Neural crest cell (in vitro differentiated cells): ENCODE data around the gene RIMBP3B. TPM values are rescaled to one million over a fixed set of nuclear protein-coding genes. Genes with fewer than 3 reads are reported as not detected.
"Not testable (repeated sequence)": the region's sequence is repeated elsewhere in the genome, so short reads cannot be mapped to it uniquely, and the experiment has no call there.

Experiments used
- DNase-seq: peaks from one replicate; pipeline ENCODE4 v3.0.0; 2021; ENCODE audit warnings: low read depth, mixed read lengths, low spot score
- H3K27ac Mint-ChIP-seq: one replicate; pipeline ENCODE4 v1.8.0; 2021; ENCODE audit warnings: mild to moderate bottlenecking, mixed read lengths; ENCODE audit not compliant: unreplicated experiment
- H3K27me3 Mint-ChIP-seq: 2 replicates; pipeline ENCODE4 v1.8.0; 2021; ENCODE audit warnings: low read depth, mild to moderate bottlenecking, mixed read lengths
- H3K36me3 Mint-ChIP-seq: 2 replicates; pipeline ENCODE4 v1.8.0; 2021; ENCODE audit warnings: low read depth, mild to moderate bottlenecking, mixed read lengths
- H3K4me1 Mint-ChIP-seq: 2 replicates; pipeline ENCODE4 v1.8.0; 2021; ENCODE audit warnings: mixed read lengths
- H3K4me3 Mint-ChIP-seq: one replicate; pipeline ENCODE4 v1.8.0; 2021; ENCODE audit warnings: mild to moderate bottlenecking, mixed read lengths
- H3K9me3 Mint-ChIP-seq: 2 replicates; pipeline ENCODE4 v1.8.0; 2021; ENCODE audit warnings: mixed read lengths
- total RNA-seq: library from RNA; stranded (reverse); gene quantifications from 2 replicates; pipeline ENCODE4 v1.2.1, GENCODE V29; 2021

RIMBP3B gene
- total RNA-seq, 1 donor from 2014 or later: 0.63 TPM

DNA sequence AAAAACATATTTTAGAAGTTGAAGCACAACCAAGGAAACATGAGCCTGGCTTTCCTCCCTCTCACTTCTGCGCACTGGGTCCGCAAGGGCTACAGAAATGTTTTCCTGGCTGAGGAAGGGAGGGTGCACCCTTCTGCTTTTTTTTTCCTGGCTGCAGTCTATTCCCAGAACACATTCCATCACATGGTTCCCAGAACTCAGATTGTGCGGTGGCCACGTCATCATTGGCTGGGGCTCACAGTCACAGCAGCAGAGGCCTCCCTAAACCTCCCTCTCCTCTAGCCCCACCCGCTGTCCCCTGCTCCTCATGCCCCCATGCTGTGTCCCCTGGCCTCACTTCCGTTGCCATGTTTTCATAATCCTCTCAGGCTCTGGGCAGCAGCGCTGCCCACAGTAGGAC lies 5.9 kb downstream of the RIMBP3B start:
- not testable (repeated sequence) for H3K27ac Mint-ChIP-seq, DNase-seq, H3K36me3 Mint-ChIP-seq, H3K9me3 Mint-ChIP-seq, H3K4me1 Mint-ChIP-seq, H3K4me3 Mint-ChIP-seq, H3K27me3 Mint-ChIP-seq

DNA sequence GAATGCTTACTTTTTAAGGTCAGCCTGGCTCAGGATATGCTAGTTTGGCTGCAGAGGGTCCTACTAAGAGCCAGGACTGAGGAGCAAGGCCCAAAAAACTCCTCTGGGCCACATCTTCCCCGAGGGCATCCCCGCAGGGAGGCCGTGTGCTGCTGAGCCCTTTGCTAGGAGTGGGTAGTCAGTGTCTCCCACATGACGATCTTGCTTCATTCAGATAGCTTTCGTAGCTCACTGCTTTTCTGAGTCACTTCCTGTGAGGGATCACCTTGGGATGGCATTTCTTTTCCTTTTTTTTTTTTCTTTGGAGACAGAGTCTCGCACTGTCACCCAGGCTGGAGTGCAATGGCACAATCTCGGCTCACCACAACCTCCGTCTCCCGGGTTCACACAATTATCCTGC lies 6.5 kb downstream of the RIMBP3B start:
- not testable (repeated sequence) for H3K36me3 Mint-ChIP-seq, H3K4me1 Mint-ChIP-seq, H3K27ac Mint-ChIP-seq, DNase-seq, H3K9me3 Mint-ChIP-seq, H3K4me3 Mint-ChIP-seq, H3K27me3 Mint-ChIP-seq

- H3K27ac Mint-ChIP-seq, H3K9me3 Mint-ChIP-seq, H3K36me3 Mint-ChIP-seq, H3K27me3 Mint-ChIP-seq, DNase-seq, H3K4me3 Mint-ChIP-seq, H3K4me1 Mint-ChIP-seq: not testable (repeated sequence)
Measured at GRCh38 chr22:21394613-21395012, 11.1 kb downstream of the RIMBP3B start.

- H3K27ac Mint-ChIP-seq, H3K9me3 Mint-ChIP-seq, H3K36me3 Mint-ChIP-seq, H3K4me1 Mint-ChIP-seq, H3K4me3 Mint-ChIP-seq, DNase-seq, H3K27me3 Mint-ChIP-seq: not testable (repeated sequence)
Measured at GRCh38 chr22:21401197-21401969, 17.8 kb downstream of the RIMBP3B start.

DNA sequence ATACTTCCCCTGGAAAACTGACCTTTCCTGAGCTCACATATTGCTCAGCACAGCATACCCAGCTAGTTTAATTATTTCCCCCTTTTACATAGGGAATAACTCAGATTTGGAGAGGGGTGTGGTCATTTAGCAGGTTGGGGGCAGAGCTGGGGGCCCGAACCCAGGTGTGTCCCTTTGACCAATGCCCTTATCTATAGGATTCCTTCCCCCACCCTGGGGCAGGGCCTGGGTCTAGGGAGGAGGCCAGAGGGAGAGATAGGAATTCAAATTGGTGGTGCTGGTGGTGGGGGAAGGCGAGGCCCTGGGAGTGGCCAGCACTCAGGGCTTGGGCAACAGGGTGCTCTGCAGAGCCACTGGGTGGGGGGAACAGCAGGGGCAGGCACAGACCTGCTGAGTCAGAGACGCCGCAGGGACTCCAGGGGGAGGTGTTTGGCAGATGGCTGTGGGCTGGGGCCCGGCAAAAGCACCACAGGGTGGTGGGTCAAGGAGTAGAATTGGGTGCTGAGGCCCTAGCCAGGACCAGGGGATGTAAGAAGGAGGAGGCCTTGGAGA lies 19.3 kb downstream of the RIMBP3B start:
- H3K27ac Mint-ChIP-seq, DNase-seq, H3K9me3 Mint-ChIP-seq, H3K36me3 Mint-ChIP-seq, H3K4me1 Mint-ChIP-seq, H3K27me3 Mint-ChIP-seq, H3K4me3 Mint-ChIP-seq: not testable (repeated sequence)

- H3K36me3 Mint-ChIP-seq, H3K27ac Mint-ChIP-seq, H3K27me3 Mint-ChIP-seq, DNase-seq, H3K9me3 Mint-ChIP-seq, H3K4me1 Mint-ChIP-seq, H3K4me3 Mint-ChIP-seq: not testable (repeated sequence)
Measured at GRCh38 chr22:21407139-21407538, 23.6 kb downstream of the RIMBP3B start.

DNA sequence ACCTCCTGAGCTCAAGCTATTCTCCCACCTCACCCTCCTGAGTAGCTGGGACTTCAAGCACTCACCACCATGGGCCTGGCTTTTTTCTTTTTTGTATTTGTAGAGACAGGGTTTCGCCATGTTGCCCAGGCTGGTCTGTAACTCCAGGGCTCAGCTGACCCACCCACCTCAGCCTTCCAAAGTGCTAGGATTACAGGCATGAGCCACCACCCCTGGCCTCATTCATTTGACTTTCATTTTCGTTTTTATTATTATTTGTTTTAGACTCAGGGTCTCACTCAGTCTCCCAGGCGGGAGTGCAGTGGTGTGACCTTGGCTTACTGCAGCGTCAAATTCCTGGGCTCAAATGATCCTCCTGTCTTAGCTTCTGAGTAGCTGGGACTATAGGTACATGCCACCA lies 24.2 kb downstream of the RIMBP3B start:
- not testable (repeated sequence) for H3K4me3 Mint-ChIP-seq, DNase-seq, H3K4me1 Mint-ChIP-seq, H3K36me3 Mint-ChIP-seq, H3K27me3 Mint-ChIP-seq, H3K9me3 Mint-ChIP-seq, H3K27ac Mint-ChIP-seq

DNA sequence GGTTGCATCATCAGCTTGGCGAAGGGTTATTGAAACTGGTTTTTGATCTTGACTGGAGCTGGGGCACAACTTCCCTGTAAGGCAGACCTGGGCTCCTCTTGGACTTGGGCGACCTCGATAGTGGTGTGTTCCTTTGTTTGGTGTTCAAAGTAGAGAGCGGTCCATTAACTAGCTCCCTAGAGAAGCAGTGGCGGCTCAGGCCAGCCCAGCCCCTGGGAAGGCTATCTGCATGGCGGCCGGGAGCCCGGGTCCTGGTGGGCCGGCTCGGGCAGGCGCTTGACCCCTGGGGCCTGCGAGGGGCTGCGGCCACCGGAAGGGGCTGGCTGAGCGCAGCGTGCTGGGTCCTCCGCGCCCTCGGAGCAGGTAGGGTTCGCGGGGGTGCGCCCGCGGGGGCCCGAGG lies 32.8 kb downstream of the RIMBP3B start:
- H3K4me1 Mint-ChIP-seq, H3K9me3 Mint-ChIP-seq, H3K4me3 Mint-ChIP-seq, H3K27me3 Mint-ChIP-seq, H3K27ac Mint-ChIP-seq, H3K36me3 Mint-ChIP-seq: not testable (repeated sequence)
- DNase-seq: peak; percentile 18

- H3K27me3 Mint-ChIP-seq, H3K27ac Mint-ChIP-seq, H3K4me1 Mint-ChIP-seq, H3K9me3 Mint-ChIP-seq, DNase-seq, H3K36me3 Mint-ChIP-seq: not testable (repeated sequence)
- peak within 1 kb of the TSS; percentile 80 for H3K4me3 Mint-ChIP-seq
Measured at GRCh38 chr22:21417227-21417746, 33.7 kb downstream of the RIMBP3B start, which contains the start of gene HIC2. TSS of gene HIC2 (plus strand) at chr22:21417371. CDS start at chr22:21442832, 25,461 bp downstream.

DNA sequence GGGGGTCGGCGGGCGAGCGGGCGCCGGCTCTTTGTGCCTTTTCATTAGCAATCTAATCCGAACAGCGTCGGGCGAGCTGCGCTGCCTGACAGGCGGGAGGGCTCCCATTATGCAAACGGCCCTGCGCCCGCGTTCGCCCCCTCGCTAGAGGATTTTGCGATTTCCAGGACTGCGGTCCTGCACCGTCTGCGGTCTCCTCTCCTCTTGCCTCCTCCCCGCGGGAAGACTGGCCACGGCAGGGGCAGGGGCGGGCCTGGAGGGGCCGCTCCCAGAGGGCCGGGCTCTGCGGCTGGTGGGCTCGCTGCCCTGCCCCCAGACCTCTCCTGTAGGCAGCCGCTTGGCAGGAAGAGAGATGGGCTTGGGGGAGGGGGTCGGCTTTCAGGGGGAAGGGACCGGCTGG lies 34.3 kb downstream of the RIMBP3B start:
- H3K27me3 Mint-ChIP-seq, H3K4me1 Mint-ChIP-seq, H3K36me3 Mint-ChIP-seq, H3K27ac Mint-ChIP-seq, H3K9me3 Mint-ChIP-seq: not testable (repeated sequence)
- H3K4me3 Mint-ChIP-seq: peak overlapping the region; percentile 80
- DNase-seq: peak; percentile 53

GRCh38 chr22:21418974-21419638 lies 35.6 kb downstream of the RIMBP3B start:
- H3K27me3 Mint-ChIP-seq: not testable (repeated sequence)

GRCh38 chr22:21420180-21420763 lies 36.7 kb downstream of the RIMBP3B start:
- DNase-seq, H3K4me3 Mint-ChIP-seq, H3K27me3 Mint-ChIP-seq, H3K36me3 Mint-ChIP-seq, H3K4me1 Mint-ChIP-seq, H3K27ac Mint-ChIP-seq, H3K9me3 Mint-ChIP-seq: not testable (repeated sequence)

More at GRCh38 chr22:21418974-21419638, 35.6 kb downstream of the RIMBP3B start:
- not testable (repeated sequence) for H3K36me3 Mint-ChIP-seq, H3K27ac Mint-ChIP-seq, H3K4me1 Mint-ChIP-seq, DNase-seq, H3K9me3 Mint-ChIP-seq, H3K4me3 Mint-ChIP-seq

GRCh38 chr22:21424084-21424709 lies 40.6 kb downstream of the RIMBP3B start:
- not testable (repeated sequence) for H3K9me3 Mint-ChIP-seq, H3K4me3 Mint-ChIP-seq, H3K4me1 Mint-ChIP-seq, H3K36me3 Mint-ChIP-seq, DNase-seq, H3K27me3 Mint-ChIP-seq, H3K27ac Mint-ChIP-seq
